Globus pallidus (tissue), 1 donor: Measurements from ENCODE around the gene CRACDL.

Experiments used
- DNase-seq: peaks from one replicate; pipeline ENCODE4 v3.0.0-alpha.2; 2015; ENCODE audit warnings: low spot score

The CRACDL gene

GRCh38 chr2:98854682-98855081 is 81.3 kb downstream of the CRACDL start:
- no peak for DNase-seq

- no peak for DNase-seq
These were observed 83.1 kb downstream of the CRACDL start for GRCh38 chr2:98852932-98853331.

GRCh38 chr2:98850074-98850473 is 86.0 kb downstream of the CRACDL start:
- DNase-seq: no peak

- no peak for DNase-seq
These were observed 86.9 kb downstream of the CRACDL start for GRCh38 chr2:98849113-98849512.

DNA sequence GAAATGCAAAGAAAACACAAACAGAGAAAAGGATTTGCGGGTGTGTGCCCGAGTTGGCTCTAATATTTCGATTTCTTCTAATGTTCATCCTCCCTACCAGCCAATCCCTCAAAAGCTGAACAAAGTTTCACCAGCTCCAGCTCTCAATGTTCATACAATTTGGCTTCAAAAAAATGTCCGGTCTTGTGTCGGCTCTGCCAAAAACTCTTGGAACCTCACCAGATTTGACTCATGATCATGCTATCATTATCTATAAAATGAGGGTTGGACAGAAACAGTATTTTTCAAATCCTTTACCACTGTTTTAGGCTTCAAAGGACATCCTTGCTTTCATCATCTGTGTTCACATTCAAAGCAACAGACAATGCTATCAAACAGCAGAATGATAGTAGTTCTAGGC is 88.2 kb downstream of the CRACDL start:
- DNase-seq: no peak

- no peak for DNase-seq
These were observed 90.0 kb downstream of the CRACDL start for GRCh38 chr2:98846041-98846440.

DNA sequence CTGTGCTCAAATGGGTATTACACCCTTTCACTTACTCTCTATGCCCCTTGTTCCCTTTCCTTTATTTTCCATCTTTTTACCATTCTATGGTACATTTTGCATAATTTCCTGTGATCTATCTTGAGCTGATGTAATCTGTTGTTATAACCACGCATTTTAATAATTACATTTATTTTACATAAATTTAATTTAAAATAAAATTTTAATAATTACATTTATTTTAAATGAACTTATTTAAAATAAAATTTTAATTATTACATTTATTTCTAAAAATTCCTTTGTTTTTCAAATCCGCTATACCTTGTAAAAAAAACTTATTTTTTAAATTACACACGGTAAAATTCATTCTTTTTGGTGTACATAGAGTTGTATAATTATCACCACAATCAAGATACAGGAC is 93.9 kb downstream of the CRACDL start:
- no peak for DNase-seq

DNA sequence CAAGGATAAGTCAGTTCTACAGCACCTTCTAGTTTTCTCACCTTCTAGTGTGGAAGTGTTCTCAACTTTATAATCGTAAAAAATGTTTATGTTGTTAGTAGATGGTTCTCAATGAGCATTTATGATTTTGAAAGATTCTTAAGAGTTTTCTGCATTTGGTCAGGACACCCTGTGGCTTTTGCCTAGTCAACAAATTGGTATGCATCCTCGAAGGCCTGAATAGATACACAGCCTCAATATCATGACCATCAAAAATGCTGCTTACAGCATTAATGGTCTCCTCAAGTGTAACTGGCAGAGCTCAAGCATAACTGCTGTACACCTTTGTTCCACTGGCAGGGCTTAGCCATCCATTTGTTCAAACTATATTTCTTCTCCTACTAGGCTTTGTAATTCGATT is 96.7 kb downstream of the CRACDL start:
- DNase-seq: no peak

- no peak for DNase-seq
These were observed 100.1 kb downstream of the CRACDL start for GRCh38 chr2:98835831-98836385.

- no peak for DNase-seq
These were observed 102.1 kb downstream of the CRACDL start for GRCh38 chr2:98833917-98834263.

DNA sequence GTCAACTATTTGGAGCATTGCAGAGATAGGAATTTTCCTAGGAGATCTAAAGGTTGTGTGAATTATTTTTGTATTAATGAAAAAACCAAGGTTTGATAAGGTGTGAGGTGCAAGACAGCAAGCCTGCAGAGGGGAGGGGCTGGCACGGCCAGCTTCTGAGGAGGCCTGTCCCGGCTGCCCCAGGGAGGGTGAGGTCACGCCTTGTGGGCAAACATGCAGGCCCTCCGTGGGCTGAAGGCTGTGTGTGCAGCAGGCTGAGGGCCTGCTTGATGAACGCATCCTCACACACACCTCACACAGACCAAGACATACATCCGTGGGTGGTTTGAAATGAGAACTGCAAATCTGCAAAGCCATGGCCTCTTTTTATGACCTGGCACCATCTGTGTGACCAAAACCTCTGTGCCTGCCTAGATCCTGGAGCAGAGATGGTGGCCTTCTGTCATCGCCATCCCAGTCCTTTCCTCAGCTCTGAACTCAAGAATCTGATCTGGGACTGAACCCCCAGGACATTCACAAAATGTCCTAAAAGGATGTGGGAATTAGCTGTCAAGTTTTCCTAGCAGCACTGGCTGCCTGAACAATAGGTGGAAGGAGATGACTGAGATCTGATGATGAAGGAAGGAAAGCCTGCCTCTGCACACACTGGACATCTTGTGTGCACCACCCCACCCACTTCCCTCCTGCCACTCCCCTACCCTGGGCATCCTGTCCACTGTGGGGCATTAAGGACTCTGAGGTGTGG is 102.7 kb downstream of the CRACDL start:
- DNase-seq: no peak

GRCh38 chr2:98832172-98832571 is 103.9 kb downstream of the CRACDL start:
- DNase-seq: no peak

DNA sequence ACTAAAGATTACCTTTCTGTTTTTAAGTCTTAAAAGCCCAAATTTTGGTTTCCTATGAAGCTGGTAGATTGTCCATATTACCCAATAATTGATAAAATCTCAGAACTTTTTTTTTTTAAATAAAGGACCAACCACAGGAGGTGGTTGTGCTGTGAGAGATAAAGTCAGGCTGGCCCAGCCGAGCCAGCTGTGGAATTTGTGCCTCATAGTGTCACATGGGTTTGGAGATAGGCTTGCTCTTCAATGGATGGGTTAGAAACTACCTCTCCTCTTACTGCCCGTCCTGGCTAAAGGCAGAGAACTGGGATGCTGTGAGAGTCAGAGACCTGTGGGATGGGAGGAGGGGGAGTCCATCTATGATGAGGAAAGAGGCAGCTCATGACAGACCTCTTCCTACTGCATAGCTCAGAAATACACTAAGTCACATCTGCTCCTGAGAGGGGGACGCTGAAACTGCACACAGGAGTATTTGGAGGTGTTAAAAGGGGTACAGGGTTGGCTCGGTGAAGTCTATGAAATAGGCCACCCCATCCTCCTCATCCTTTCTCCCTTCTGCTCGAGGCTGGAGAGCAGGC is 105.4 kb downstream of the CRACDL start:
- DNase-seq: no peak

- DNase-seq: no peak
These were observed 106.3 kb downstream of the CRACDL start for GRCh38 chr2:98829581-98830270.

- DNase-seq: no peak
These were observed 107.1 kb downstream of the CRACDL start for GRCh38 chr2:98828793-98829371.

GRCh38 chr2:98828369-98828744 is 107.7 kb downstream of the CRACDL start:
- no peak for DNase-seq

DNA sequence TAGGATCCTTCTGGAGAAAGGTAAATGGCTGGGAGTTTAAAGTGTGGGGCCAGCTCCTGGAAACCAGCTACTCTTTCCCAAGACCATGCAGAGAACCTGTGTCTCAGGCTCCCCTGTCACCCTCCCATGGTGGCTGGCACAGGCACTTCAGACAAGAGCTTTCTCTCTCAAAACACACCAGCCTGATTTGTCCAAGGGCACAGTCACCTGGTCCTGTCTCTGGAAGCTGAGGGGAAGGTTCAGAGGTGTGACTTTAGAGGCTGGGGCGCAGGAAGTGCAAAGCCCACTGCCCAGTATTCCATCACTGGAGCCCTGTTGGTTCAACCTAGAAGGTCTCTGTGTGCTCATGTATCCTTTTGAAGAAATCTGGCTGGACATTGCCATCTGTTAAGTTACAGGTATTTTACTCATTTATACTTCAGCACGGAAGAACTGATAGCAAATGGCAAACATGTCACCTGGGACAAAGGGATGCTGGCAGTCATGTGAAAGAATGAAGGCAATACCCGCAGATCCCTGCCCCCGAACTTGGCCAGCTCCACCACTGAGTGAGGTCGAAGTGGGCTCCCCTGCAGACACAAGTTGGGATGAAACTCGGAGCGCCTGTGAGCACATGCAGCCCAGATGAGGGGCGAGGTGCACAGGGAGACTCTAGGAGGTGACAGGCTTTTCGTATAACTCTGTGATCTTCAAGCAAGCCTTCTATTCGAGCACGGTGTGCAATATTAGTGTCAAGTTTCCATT is 108.2 kb downstream of the CRACDL start:
- no peak for DNase-seq

GRCh38 chr2:98826856-98827255 is 109.2 kb downstream of the CRACDL start:
- no peak for DNase-seq

DNA sequence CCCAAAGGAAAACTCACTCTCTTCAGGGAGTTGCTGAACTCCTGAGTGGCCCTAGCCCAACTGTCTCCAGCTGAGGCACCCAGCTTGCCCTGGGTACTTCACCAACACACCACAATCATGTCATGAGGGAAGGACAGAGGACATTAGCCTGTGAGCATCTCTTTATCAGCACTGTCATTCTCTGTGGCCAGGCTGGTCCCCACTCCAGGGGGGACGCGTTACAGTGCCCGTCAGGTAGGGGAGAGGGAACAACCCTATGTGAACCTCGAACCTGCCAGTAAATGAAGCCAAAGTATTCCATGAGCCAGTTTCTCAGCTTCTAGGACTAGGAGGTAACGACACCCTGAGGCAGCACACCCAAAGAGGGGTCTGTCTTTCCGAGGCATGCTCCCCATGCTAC is 110.2 kb downstream of the CRACDL start:
- DNase-seq: no peak

DNA sequence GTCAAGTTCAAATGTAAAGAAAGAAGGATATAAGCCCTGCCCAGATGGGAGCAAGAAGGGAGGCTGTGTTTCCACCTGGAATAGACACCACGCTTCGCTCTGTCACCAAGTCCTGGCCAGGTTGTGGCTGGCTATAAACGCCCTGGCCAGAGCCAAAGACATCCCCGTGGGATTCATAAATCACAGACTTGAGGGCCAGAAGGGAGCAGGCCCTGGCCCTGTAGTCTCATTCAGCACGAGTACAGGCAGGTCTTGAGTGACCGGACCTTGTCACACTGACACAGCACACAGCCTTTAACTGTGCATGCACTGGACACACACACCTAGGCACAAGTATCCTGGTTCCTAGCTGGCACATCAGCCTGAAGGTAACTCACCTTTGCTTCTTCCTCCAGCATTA is 110.6 kb downstream of the CRACDL start:
- no peak for DNase-seq

GRCh38 chr2:98825020-98825350 is 111.0 kb downstream of the CRACDL start:
- DNase-seq: no peak

DNA sequence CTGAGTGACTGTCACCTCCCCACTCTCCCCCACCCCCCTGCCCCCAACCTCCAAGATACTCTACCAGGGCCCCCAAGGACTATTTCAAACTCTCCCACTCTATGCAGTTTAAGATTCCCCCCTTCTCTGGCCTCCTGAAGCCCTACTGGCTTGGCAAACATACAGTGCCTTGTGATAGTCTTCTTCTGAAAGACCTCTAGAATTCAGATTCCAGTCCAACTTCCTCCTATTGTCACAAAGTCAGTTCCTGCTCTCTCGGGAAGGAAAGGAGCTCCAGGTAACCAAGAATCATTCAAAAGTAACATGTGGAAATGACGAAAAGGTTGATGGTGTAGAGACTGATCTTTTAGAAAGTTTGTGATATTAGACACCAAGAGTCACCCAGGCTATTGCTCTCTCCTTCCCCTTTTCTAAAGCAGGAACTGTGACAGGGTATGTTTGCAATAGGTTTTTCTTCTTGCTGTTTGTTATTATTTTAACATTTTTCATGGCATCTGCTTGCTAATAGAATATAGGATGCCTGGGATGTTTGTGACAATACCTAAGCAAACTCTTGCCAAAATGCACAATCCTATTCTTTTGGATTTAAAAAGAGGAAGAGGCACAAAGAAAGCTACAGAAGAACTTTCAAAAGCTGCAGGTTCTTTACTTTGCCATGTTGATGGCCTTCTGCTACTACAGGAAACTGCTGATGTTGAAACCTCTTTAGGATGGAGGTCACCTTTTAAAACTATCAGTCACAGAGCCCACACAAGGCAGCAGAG is 111.6 kb downstream of the CRACDL start:
- DNase-seq: no peak
